SK-N-MC (cell line): Measurements from ENCODE around the gene C16orf95.

ENCODE experiments used
- DNase-seq: peaks from one replicate; pipeline ENCODE4 v3.0.0-alpha.2; 2011; ENCODE audit warnings: low read depth, low spot score
- H3K27ac ChIP-seq: fragments of 200-600 bp; sonication (generic); 2 replicates; pipeline ENCODE4 v1.5.1; 2016; ENCODE audit warnings: mixed run types
- H3K36me3 ChIP-seq: fragments of 200-600 bp; sonication (generic); 2 replicates; pipeline ENCODE4 v1.6.1; 2017; ENCODE audit warnings: antibody characterized with exemption, low read length, mixed read lengths; ENCODE audit not compliant: insufficient read depth
- H3K4me3 ChIP-seq: fragments of 200-600 bp; sonication (generic); 2 replicates; pipeline ENCODE4 v1.5.1; 2016
- H3K9ac ChIP-seq: fragments of 200-600 bp; sonication (generic); 2 replicates; pipeline ENCODE4 v1.8.0; 2017; ENCODE audit warnings: mixed run types, mixed read lengths; ENCODE audit not compliant: insufficient read length
- H3K9me3 ChIP-seq: fragments of 200-600 bp; sonication (generic); 2 replicates; pipeline ENCODE4 v1.6.1; 2017; ENCODE audit warnings: low read depth, mild to moderate bottlenecking, antibody characterized with exemption, low read length, moderate library complexity, mixed read lengths
- EZH2 ChIP-seq: fragments of 200-600 bp; sonication (generic); IDR thresholded peaks from one replicate; pipeline ENCODE4 v1.6.1; 2017; ENCODE audit warnings: antibody characterized with exemption
- FOXP2 ChIP-seq: optimal IDR thresholded peaks from 2 replicates; pipeline ENCODE3; 2011; ENCODE audit warnings: mild to moderate bottlenecking, moderate library complexity; ENCODE audit not compliant: insufficient read depth; ENCODE audit errors: extremely low read length, control extremely low read depth
- POLR2AphosphoS5 ChIP-seq: IDR thresholded peaks from 2 replicates; pipeline ENCODE4 v1.6.1; 2012; ENCODE audit warnings: mild to moderate bottlenecking, low read depth, low read length, borderline replicate concordance

Gene C16orf95

GRCh38 chr16:87323727-87324410 is 6.7 kb upstream of the C16orf95 start:
- no peaks in the 10 kb centered on the region for H3K36me3 ChIP-seq
- H3K27ac ChIP-seq, result no peak overlapping the region
- TF ChIP-seq POLR2AphosphoS5, result no peak
- TF ChIP-seq EZH2, result no peak
- TF ChIP-seq FOXP2, result no peak
- H3K9ac ChIP-seq, result no peak overlapping the region
- no peak for DNase-seq
- no peaks in the 10 kb centered on the region for H3K9me3 ChIP-seq
- no peak overlapping the region for H3K4me3 ChIP-seq

- Histone ChIP-seq H3K9me3 (no peaks in the 10 kb centered on the region), H3K27ac (no peak overlapping the region), H3K9ac (no peak overlapping the region), H3K4me3 (no peak overlapping the region), H3K36me3 (no peaks in the 10 kb centered on the region)
- DNase-seq, result no peak
- TF ChIP-seq EZH2 (no peak), FOXP2 (no peak), POLR2AphosphoS5 (no peak)
These were observed 5.9 kb upstream of the C16orf95 start for GRCh38 chr16:87322833-87323726.

GRCh38 chr16:87322360-87322759 is 5.2 kb upstream of the C16orf95 start:
- TF ChIP-seq EZH2 (no peak), FOXP2 (no peak), POLR2AphosphoS5 (no peak)

GRCh38 chr16:87321336-87322107 is 4.3 kb upstream of the C16orf95 start:
- no peak for TF ChIP-seq FOXP2
- no peak for TF ChIP-seq EZH2
- no peak for TF ChIP-seq POLR2AphosphoS5
- DNase-seq, result no peak
- no peak overlapping the region for H3K4me3 ChIP-seq
- H3K27ac ChIP-seq, result no peak overlapping the region
- no peaks in the 10 kb centered on the region for H3K9me3 ChIP-seq
- no peaks in the 10 kb centered on the region for H3K36me3 ChIP-seq
- no peak overlapping the region for H3K9ac ChIP-seq

More at GRCh38 chr16:87322360-87322759, 5.2 kb upstream of the C16orf95 start:
- no peak overlapping the region for H3K4me3 ChIP-seq
- DNase-seq, result no peak
- H3K9me3 ChIP-seq, result no peaks in the 10 kb centered on the region
- H3K27ac ChIP-seq, result no peak overlapping the region
- no peak overlapping the region for H3K9ac ChIP-seq
- H3K36me3 ChIP-seq, result no peaks in the 10 kb centered on the region

- no peak overlapping the region for H3K27ac ChIP-seq
- no peak for TF ChIP-seq FOXP2
- no peak for TF ChIP-seq POLR2AphosphoS5
- no peak for TF ChIP-seq EZH2
- no peak overlapping the region for H3K9ac ChIP-seq
- H3K9me3 ChIP-seq, result no peaks in the 10 kb centered on the region
- H3K36me3 ChIP-seq, result no peaks in the 10 kb centered on the region
- DNase-seq, result no peak
- H3K4me3 ChIP-seq, result no peak overlapping the region
These were observed 3.5 kb upstream of the C16orf95 start for GRCh38 chr16:87320510-87321227.

- H3K4me3 ChIP-seq, result no peak overlapping the region
- no peak overlapping the region for H3K27ac ChIP-seq
- no peaks in the 10 kb centered on the region for H3K36me3 ChIP-seq
- H3K9ac ChIP-seq, result no peak overlapping the region
- TF ChIP-seq EZH2 (no peak), POLR2AphosphoS5 (peak; percentile 29; the same call in 1 of the 2 replicates)
- DNase-seq, result no peak
- no peaks in the 10 kb centered on the region for H3K9me3 ChIP-seq
These were observed 2.9 kb upstream of the C16orf95 start for GRCh38 chr16:87319997-87320491.

GRCh38 chr16:87319011-87319410 is 1.8 kb upstream of the C16orf95 start:
- no peak for DNase-seq
- Histone ChIP-seq H3K4me3 (no peak overlapping the region), H3K9ac (no peak overlapping the region), H3K9me3 (no peaks in the 10 kb centered on the region), H3K36me3 (no peaks in the 10 kb centered on the region), H3K27ac (no peak overlapping the region)
- no peak for TF ChIP-seq EZH2
- TF ChIP-seq FOXP2, result no peak
- no peak for TF ChIP-seq POLR2AphosphoS5
